OCI-LY7 (cell line): ENCODE data around the gene PPP1CA.

Experiments used
- CTCF ChIP-seq: fragments of 200-600 bp; sonication (generic); conservative IDR thresholded peaks from 2 replicates; pipeline ENCODE4 v1.5.1; 2014; ENCODE audit warnings: mild to moderate bottlenecking, antibody characterized with exemption, low read length, moderate library complexity, mixed read lengths
- EZH2phosphoT487 ChIP-seq: fragments of 200-600 bp; sonication (generic); IDR thresholded peaks from 2 replicates; pipeline ENCODE4 v1.6.1; 2018; ENCODE audit warnings: low read depth, borderline replicate concordance, mild to moderate bottlenecking, mixed run types, antibody characterized with exemption, low read length, moderate library complexity, mixed read lengths

GRCh38 chr11:67384851-67385366 is 16.7 kb downstream of the PPP1CA start:
- TF ChIP-seq CTCF (no peak), EZH2phosphoT487 (no peak)
